HFF-Myc (cell line): ENCODE measurements around the gene MCCC1.
A peak's percentile ranks its signal among the peaks of the same experiment; 100 is the strongest.

Experiments used
- DNase-seq: peaks from one replicate; pipeline ENCODE4 v3.0.0-alpha.2; 2011; ENCODE audit warnings: low read depth; ENCODE audit errors: extremely low read depth
- H3K4me3 ChIP-seq: replicated peaks from 2 replicates; pipeline ENCODE4 v1.5.1; 2011; ENCODE audit warnings: low read depth, mild to moderate bottlenecking, control low read depth, low read length
- CTCF ChIP-seq: IDR thresholded peaks from 2 replicates; pipeline ENCODE4 v1.5.1; 2012; ENCODE audit warnings: mild to moderate bottlenecking, low read depth, low read length, control low read depth; ENCODE audit errors: missing control alignments

Gene MCCC1

GRCh38 chr3:183131186-183131725 lies 32.0 kb upstream of the MCCC1 start:
- no peak for TF ChIP-seq CTCF
- no peak overlapping the region for H3K4me3 ChIP-seq
- no peak for DNase-seq

- no peak overlapping the region for H3K4me3 ChIP-seq
- no peak for TF ChIP-seq CTCF
- no peak for DNase-seq
Measured at GRCh38 chr3:183129243-183129642, 29.9 kb upstream of the MCCC1 start.

GRCh38 chr3:183128709-183129108 lies 29.4 kb upstream of the MCCC1 start:
- no peak overlapping the region for H3K4me3 ChIP-seq
- TF ChIP-seq CTCF = no peak
- DNase-seq = no peak

GRCh38 chr3:183123891-183124290 lies 24.6 kb upstream of the MCCC1 start:
- H3K4me3 ChIP-seq = no peak overlapping the region
- no peak for DNase-seq
- TF ChIP-seq CTCF = no peak

GRCh38 chr3:183122257-183122932 lies 23.1 kb upstream of the MCCC1 start:
- H3K4me3 ChIP-seq = no peak overlapping the region
- peak; percentile 66 for TF ChIP-seq CTCF
- DNase-seq = peak; percentile 22

- no peak for DNase-seq
- H3K4me3 ChIP-seq = no peak overlapping the region
- TF ChIP-seq CTCF = no peak
Measured at GRCh38 chr3:183120538-183121215, 21.4 kb upstream of the MCCC1 start.
